Effector memory CD8-positive, alpha-beta T cell (primary cell): ENCODE results near the gene GYPB.
"Not testable (repeated sequence)": the region's sequence is repeated elsewhere in the genome, so short reads cannot be mapped to it uniquely, and the experiment has no call there.

ENCODE experiments used
- ATAC-seq: fragments of 150-1000 bp; cut with Tn5 transposase; replicated peaks from 2 replicates; pipeline ENCODE4 v1.10.0; 2021; ENCODE audit warnings: mild to moderate bottlenecking, moderate library complexity
- DNase-seq, 3 experiments: peaks; one replicate each; pipeline ENCODE4 v3.0.0; 2021
- H3K27ac Mint-ChIP-seq, 2 donors: one replicate each; pipeline ENCODE4 v1.8.0; 2022; ENCODE audit warnings: mild to moderate bottlenecking in 2 of 2, mixed read lengths in 2 of 2, moderate library complexity in 2 of 2
- H3K27me3 Mint-ChIP-seq, 2 donors: one replicate each; pipeline ENCODE4 v1.8.0; 2022; ENCODE audit warnings: mixed read lengths in 2 of 2
- H3K36me3 Mint-ChIP-seq: one replicate; pipeline ENCODE4 v1.8.0; 2022; ENCODE audit warnings: mild to moderate bottlenecking, moderate library complexity, mixed read lengths; ENCODE audit not compliant: insufficient read depth
- H3K4me1 Mint-ChIP-seq, 2 donors: one replicate each; pipeline ENCODE4 v1.8.0; 2022; ENCODE audit warnings: low read depth in 2 of 2, mixed read lengths in 2 of 2
- H3K4me3 Mint-ChIP-seq, 2 donors: one replicate each; pipeline ENCODE4 v1.8.0; 2022; ENCODE audit warnings: mild to moderate bottlenecking in 2 of 2, mixed read lengths in 2 of 2, moderate library complexity in 2 of 2
- H3K9me3 Mint-ChIP-seq, 2 donors: one replicate each; pipeline ENCODE4 v1.8.0; 2022; ENCODE audit warnings: mixed read lengths in 2 of 2

GYPB gene

GRCh38 chr4:144024399-144025053, 5.3 kb upstream of the GYPB start:
- not testable (repeated sequence) for H3K36me3 Mint-ChIP-seq, H3K4me3 Mint-ChIP-seq, H3K27ac Mint-ChIP-seq, ATAC-seq, H3K4me1 Mint-ChIP-seq, H3K9me3 Mint-ChIP-seq, H3K27me3 Mint-ChIP-seq, DNase-seq

- not testable (repeated sequence) for ATAC-seq, H3K4me3 Mint-ChIP-seq
Measured at GRCh38 chr4:144022772-144023400, 3.7 kb upstream of the GYPB start.

GRCh38 chr4:144021336-144021990, 2.3 kb upstream of the GYPB start:
- ATAC-seq, H3K4me3 Mint-ChIP-seq, H3K9me3 Mint-ChIP-seq, H3K27me3 Mint-ChIP-seq, H3K27ac Mint-ChIP-seq, H3K4me1 Mint-ChIP-seq, DNase-seq, H3K36me3 Mint-ChIP-seq: not testable (repeated sequence)

More at GRCh38 chr4:144022772-144023400, 3.7 kb upstream of the GYPB start:
- H3K4me1 Mint-ChIP-seq, H3K27me3 Mint-ChIP-seq, H3K27ac Mint-ChIP-seq, H3K9me3 Mint-ChIP-seq, H3K36me3 Mint-ChIP-seq, DNase-seq: not testable (repeated sequence)

GRCh38 chr4:144018223-144019000, 768 bp downstream of the GYPB start:
- DNase-seq, H3K27ac Mint-ChIP-seq, H3K4me1 Mint-ChIP-seq, ATAC-seq, H3K4me3 Mint-ChIP-seq, H3K36me3 Mint-ChIP-seq, H3K27me3 Mint-ChIP-seq, H3K9me3 Mint-ChIP-seq: not testable (repeated sequence)

GRCh38 chr4:144017271-144017670, 1.9 kb downstream of the GYPB start:
- H3K36me3 Mint-ChIP-seq, H3K4me1 Mint-ChIP-seq, H3K27ac Mint-ChIP-seq: not testable (repeated sequence)

GRCh38 chr4:144016057-144016605, 3.0 kb downstream of the GYPB start:
- not testable (repeated sequence) for H3K27me3 Mint-ChIP-seq, H3K4me1 Mint-ChIP-seq, ATAC-seq, H3K27ac Mint-ChIP-seq, H3K4me3 Mint-ChIP-seq, DNase-seq, H3K9me3 Mint-ChIP-seq, H3K36me3 Mint-ChIP-seq

More at GRCh38 chr4:144017271-144017670, 1.9 kb downstream of the GYPB start:
- not testable (repeated sequence) for H3K9me3 Mint-ChIP-seq, DNase-seq, ATAC-seq, H3K27me3 Mint-ChIP-seq, H3K4me3 Mint-ChIP-seq

- H3K27ac Mint-ChIP-seq = no peak overlapping the region
- H3K4me1 Mint-ChIP-seq = no peaks in the 10 kb centered on the region
- H3K27me3 Mint-ChIP-seq = no peaks in the 10 kb centered on the region
- no peaks in the 10 kb centered on the region for H3K9me3 Mint-ChIP-seq
- no peak overlapping the region for H3K4me3 Mint-ChIP-seq
- DNase-seq = no peak
- no peak for ATAC-seq
- no peaks in the 10 kb centered on the region for H3K36me3 Mint-ChIP-seq
Measured at GRCh38 chr4:144014808-144015207, 4.4 kb downstream of the GYPB start.

- H3K27ac Mint-ChIP-seq, ATAC-seq, H3K4me3 Mint-ChIP-seq, H3K27me3 Mint-ChIP-seq, H3K9me3 Mint-ChIP-seq, H3K36me3 Mint-ChIP-seq, H3K4me1 Mint-ChIP-seq, DNase-seq: not testable (repeated sequence)
Measured at GRCh38 chr4:144008602-144009001, 10.6 kb downstream of the GYPB start.

- H3K27me3 Mint-ChIP-seq, H3K4me3 Mint-ChIP-seq, H3K27ac Mint-ChIP-seq, H3K9me3 Mint-ChIP-seq, ATAC-seq, DNase-seq, H3K36me3 Mint-ChIP-seq, H3K4me1 Mint-ChIP-seq: not testable (repeated sequence)
Measured at GRCh38 chr4:144007960-144008359, 11.2 kb downstream of the GYPB start.

GRCh38 chr4:144006200-144006803, 12.9 kb downstream of the GYPB start:
- not testable (repeated sequence) for ATAC-seq, H3K4me1 Mint-ChIP-seq, H3K27me3 Mint-ChIP-seq, DNase-seq, H3K27ac Mint-ChIP-seq, H3K4me3 Mint-ChIP-seq, H3K9me3 Mint-ChIP-seq, H3K36me3 Mint-ChIP-seq

- not testable (repeated sequence) for H3K4me3 Mint-ChIP-seq, ATAC-seq, H3K27me3 Mint-ChIP-seq, DNase-seq, H3K9me3 Mint-ChIP-seq, H3K27ac Mint-ChIP-seq, H3K4me1 Mint-ChIP-seq, H3K36me3 Mint-ChIP-seq
Measured at GRCh38 chr4:144005558-144005953, 13.6 kb downstream of the GYPB start.

- ATAC-seq, H3K27me3 Mint-ChIP-seq, H3K27ac Mint-ChIP-seq, H3K9me3 Mint-ChIP-seq, H3K36me3 Mint-ChIP-seq, H3K4me3 Mint-ChIP-seq, DNase-seq, H3K4me1 Mint-ChIP-seq: not testable (repeated sequence)
Measured at GRCh38 chr4:144004868-144005557, 14.2 kb downstream of the GYPB start.

GRCh38 chr4:144003890-144004265, 15.3 kb downstream of the GYPB start:
- not testable (repeated sequence) for H3K4me1 Mint-ChIP-seq, DNase-seq, H3K27me3 Mint-ChIP-seq, ATAC-seq, H3K27ac Mint-ChIP-seq, H3K9me3 Mint-ChIP-seq, H3K4me3 Mint-ChIP-seq, H3K36me3 Mint-ChIP-seq
